Ascending aorta (tissue), 2 donors: ENCODE data around the gene CD6. TPM values are rescaled to one million over a fixed set of nuclear protein-coding genes. Genes with fewer than 3 reads are reported as not detected.
"Not testable (repeated sequence)": the region's sequence is repeated elsewhere in the genome, so short reads cannot be mapped to it uniquely, and the experiment has no call there.

Source experiments
- DNase-seq, 2 donors: peaks; one replicate each; pipeline ENCODE4 v3.0.0-alpha.2; 2019; ENCODE audit warnings: low spot score in 2 of 2
- H3K27ac ChIP-seq, 2 donors: fragments of 200-600 bp; sonication (generic); one replicate each; pipeline ENCODE4 v1.5.1; 2016 to 2017; ENCODE audit warnings: mild to moderate bottlenecking in 1 of 2
- H3K27me3 ChIP-seq: fragments of 200-600 bp; sonication (generic); one replicate; pipeline ENCODE4 v1.5.1; 2017
- H3K36me3 ChIP-seq, 2 donors: fragments of 200-600 bp; sonication (generic); one replicate each; pipeline ENCODE4 v1.5.1; 2016
- H3K4me1 ChIP-seq, 2 donors: fragments of 200-600 bp; sonication (generic); one replicate each; pipeline ENCODE4 v1.5.1; 2016 to 2017; ENCODE audit warnings: mild to moderate bottlenecking in 1 of 2
- H3K4me3 ChIP-seq, 2 donors: fragments of 200-600 bp; sonication (generic); one replicate each; pipeline ENCODE4 v1.5.1; 2016 to 2017; ENCODE audit warnings: mild to moderate bottlenecking in 1 of 2
- H3K9me3 ChIP-seq, 2 donors: fragments of 200-600 bp; sonication (generic); one replicate each; pipeline ENCODE4 v1.5.1; 2016
- intact Hi-C: fragments of 100-400 bp; cut with DNase I; formaldehyde crosslinking; loops from one replicate; pipeline ENCODE4 v1.15.1; 2023
- total RNA-seq: library from RNA; depleted of rRNA; stranded (reverse); fragments of >200 nt; gene quantifications from one replicate; pipeline ENCODE4 v1.1.0, GENCODE V29; 2016
- TF ChIP-seq, protein P1 (sequence below), 3 experiments: fragments of 200-600 bp in 2 of 3; fragments of 450-650 bp in 1 of 3; sonication (generic) in 2 of 3; IDR thresholded peaks; one replicate each; pipeline ENCODE4 v1.5.1; 2016 to 2019; ENCODE audit warnings: antibody characterized with exemption in 3 of 3, mild to moderate bottlenecking in 1 of 3, moderate library complexity in 1 of 3

CD6 gene
- total RNA-seq, 1 donor from 2014 or later = not detected

DNA sequence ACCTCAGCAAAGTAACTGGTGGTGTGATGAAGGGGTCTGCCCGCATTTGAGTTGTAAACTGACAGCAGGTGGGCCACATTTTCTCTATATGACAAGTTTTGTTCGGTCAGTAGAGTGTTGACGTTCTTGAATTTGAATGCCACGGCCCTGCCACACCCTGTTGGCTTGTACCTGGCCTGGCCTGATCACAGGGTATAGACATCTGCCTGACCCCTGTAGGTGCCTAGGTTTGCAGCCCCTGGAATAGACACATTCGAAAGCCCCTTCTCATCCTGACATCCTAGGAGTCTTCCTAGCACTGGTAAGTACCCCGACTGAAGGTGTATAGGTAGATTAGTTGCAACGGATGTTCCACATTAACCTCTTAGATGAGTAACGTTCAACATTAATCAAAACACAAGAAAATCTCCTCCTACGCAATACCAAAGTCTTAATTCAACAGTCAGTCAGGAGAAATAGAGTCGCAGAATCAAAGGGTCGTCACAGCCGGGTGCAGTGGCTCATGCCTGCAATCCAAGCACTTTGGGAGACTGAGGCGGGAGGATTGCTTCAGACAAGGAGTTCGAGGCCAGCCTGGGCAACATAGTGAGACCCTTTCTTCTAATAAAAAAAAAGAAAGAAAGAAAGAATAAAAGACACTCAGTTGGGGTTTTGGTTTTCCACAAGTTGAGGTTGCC, 87.2 kb downstream of the CD6 start:
- no peak for DNase-seq
- Histone ChIP-seq H3K9me3 (no peaks in the 10 kb centered on the region), H3K27me3 (no peaks in the 10 kb centered on the region), H3K4me1 (no peaks in the 10 kb centered on the region), H3K4me3 (no peak overlapping the region), H3K27ac (no peak overlapping the region), H3K36me3 (no peaks in the 10 kb centered on the region)
- intact Hi-C loops = no loop called here
- TF ChIP-seq, protein P1, sequence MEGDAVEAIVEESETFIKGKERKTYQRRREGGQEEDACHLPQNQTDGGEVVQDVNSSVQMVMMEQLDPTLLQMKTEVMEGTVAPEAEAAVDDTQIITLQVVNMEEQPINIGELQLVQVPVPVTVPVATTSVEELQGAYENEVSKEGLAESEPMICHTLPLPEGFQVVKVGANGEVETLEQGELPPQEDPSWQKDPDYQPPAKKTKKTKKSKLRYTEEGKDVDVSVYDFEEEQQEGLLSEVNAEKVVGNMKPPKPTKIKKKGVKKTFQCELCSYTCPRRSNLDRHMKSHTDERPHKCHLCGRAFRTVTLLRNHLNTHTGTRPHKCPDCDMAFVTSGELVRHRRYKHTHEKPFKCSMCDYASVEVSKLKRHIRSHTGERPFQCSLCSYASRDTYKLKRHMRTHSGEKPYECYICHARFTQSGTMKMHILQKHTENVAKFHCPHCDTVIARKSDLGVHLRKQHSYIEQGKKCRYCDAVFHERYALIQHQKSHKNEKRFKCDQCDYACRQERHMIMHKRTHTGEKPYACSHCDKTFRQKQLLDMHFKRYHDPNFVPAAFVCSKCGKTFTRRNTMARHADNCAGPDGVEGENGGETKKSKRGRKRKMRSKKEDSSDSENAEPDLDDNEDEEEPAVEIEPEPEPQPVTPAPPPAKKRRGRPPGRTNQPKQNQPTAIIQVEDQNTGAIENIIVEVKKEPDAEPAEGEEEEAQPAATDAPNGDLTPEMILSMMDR (IDR thresholded peaks at IDR 0.05) = no peak

DNA sequence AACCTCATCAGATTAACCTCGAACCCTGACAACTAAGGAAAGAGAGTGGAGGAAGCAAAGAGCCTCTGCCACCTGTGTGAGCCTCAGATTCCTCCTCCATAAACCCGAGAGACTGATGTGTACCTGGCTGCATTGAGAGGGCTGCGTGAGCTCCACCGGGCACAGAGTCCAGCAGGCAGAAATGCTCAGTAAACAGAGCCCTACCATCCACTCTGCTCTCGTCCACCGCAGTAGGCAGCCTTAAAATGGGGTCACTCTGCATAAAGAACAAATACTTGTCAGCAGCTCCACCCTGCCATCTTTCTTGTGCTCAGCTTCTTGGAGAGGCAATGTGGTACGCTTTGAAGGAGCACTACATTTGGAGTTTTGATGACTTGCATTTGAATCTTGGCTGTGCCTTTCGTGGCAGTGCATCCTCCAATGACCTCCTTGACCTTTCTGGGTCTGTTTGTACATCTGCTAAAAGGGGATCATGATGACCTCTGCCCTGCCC, 87.8 kb downstream of the CD6 start:
- H3K36me3 ChIP-seq = no peaks in the 10 kb centered on the region
- H3K4me3 ChIP-seq = no peak overlapping the region
- H3K9me3 ChIP-seq = no peaks in the 10 kb centered on the region
- TF ChIP-seq, protein P1 (IDR thresholded peaks at IDR 0.05) = no peak
- no peak for DNase-seq
- intact Hi-C loops = no loop called here
- no peaks in the 10 kb centered on the region for H3K27me3 ChIP-seq
- H3K27ac ChIP-seq = no peak overlapping the region
- no peaks in the 10 kb centered on the region for H3K4me1 ChIP-seq

DNA sequence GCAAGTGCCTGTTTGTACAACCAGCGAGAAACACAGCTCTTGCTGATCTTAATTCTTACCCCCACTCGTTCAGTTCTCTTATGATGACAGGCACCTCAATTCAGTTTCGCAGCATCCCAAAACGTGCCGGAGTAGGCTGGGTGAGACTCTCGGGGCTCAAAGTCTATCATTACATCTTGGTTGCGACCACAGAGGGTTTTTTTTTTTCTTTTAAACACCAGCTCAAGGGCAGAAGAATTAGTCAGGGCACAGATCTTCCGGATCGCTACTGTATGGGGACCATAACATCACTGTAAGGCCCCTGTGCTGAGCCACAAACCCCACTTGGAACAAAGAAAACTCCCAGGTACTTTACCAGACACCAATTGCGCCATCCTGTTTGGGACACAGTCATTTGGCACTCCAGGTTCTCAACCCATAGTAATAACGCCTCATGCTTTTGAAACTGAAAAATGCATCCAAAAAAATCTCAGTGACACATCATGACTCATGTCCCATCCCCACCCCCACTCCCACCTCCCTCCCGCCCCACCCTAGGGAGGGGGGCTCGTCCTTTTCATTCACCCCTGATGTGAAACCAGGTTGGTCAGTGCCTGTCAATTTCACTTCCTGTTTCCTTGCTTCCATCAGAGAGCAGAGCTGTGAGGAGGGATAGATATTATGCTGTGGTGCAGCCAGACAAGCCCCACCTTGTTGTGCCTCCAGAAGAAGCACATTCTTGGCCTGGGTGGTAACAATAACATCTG, 89.8 kb downstream of the CD6 start:
- no peaks in the 10 kb centered on the region for H3K36me3 ChIP-seq

DNA sequence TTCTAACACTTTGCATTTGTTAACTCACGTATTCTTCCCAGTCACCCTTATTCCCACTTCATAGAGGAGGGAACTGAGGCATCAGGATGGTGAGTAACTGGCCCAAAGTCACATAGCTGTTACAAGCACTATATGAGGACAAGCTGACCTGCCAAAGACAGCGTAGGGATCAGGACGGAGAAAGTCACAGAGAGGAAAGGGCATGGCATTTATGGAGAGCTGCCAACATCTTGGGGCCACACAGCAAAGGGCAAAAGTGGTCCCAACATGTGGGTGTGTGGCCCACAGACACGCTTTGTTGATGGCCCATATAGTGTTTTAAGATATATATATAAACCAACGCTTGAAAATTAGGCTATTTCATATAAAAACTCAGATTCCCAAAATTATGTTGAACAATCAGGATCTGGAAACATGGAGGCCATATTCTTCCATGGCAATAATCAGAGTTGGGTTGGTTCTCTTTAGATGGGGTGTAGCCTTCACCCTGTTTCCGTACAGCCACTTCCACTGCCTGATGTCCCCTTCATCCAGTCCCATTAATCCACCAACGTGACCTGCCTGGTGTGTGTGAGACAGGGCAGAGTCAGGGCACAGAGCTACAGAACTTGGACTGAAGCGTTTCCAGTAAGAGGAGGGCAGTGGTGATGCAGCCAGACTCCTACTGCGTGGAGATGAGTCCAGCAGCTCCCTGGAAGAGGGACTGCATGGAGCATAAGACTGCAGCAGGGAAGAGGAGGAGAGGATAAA, 90.9 kb downstream of the CD6 start:
- DNase-seq = no peak
- intact Hi-C loops = no loop called here
- Histone ChIP-seq H3K9me3 (no peaks in the 10 kb centered on the region), H3K4me3 (no peak overlapping the region), H3K27ac (no peak overlapping the region), H3K27me3 (no peaks in the 10 kb centered on the region), H3K4me1 (no peaks in the 10 kb centered on the region), H3K36me3 (no peaks in the 10 kb centered on the region)
- TF ChIP-seq, protein P1 (IDR thresholded peaks at IDR 0.05) = no peak

More for the DNA sequence above, 89.8 kb downstream of the CD6 start:
- intact Hi-C loops = no loop called here
- H3K4me3 ChIP-seq = no peak overlapping the region
- H3K27ac ChIP-seq = no peak overlapping the region
- DNase-seq = peak in 1 of 2 donors; percentile 62
- no peaks in the 10 kb centered on the region for H3K27me3 ChIP-seq
- no peaks in the 10 kb centered on the region for H3K9me3 ChIP-seq
- H3K4me1 ChIP-seq = no peaks in the 10 kb centered on the region
- TF ChIP-seq, protein P1 (IDR thresholded peaks at IDR 0.05) = no peak

DNA sequence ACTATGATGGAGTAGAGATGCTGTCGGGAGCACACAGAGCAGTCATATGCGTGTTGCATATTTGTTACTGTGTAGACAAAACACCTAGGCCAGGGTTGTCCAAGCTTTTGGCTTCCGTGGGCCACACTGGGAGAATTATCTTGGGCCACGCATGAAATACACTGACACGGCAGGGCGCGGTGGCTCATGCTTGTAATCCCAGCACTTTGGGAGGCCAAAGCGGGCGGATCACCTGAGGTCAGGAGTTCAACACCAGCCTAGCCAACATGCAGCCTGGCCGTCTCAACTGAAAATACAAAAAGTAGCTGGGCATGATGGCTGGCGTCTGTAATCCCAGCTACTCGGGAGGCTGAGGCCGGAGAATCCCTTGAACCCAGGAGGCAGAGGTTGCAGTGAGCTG, 93.8 kb downstream of the CD6 start:
- H3K27me3 ChIP-seq, H3K4me1 ChIP-seq, H3K36me3 ChIP-seq, intact Hi-C loops, H3K4me3 ChIP-seq, H3K27ac ChIP-seq, H3K9me3 ChIP-seq: not testable (repeated sequence)
- peak in 1 of 2 donors; percentile 37 for DNase-seq
